ENCODE results near the gene GJC2. TPM values are rescaled to one million over a fixed set of nuclear protein-coding genes. Genes with fewer than 3 reads are reported as not detected.
A peak's percentile ranks its signal among the peaks of the same experiment; 100 is the strongest.

Gene GJC2
- polyA plus RNA-seq, 1 donor (not counting 4 experiments of a cell fraction or from before 2014, with no cell fraction given) = 0.58 TPM

GRCh38 chr1:228178737-228179684, 29.3 kb downstream of the GJC2 start:
- Histone ChIP-seq H3K27ac (ENCODE audit: control insufficient read depth, insufficient read depth, low read length) (no peak overlapping the region), H2AFZ (ENCODE audit: control insufficient read depth, low read length) (no peak overlapping the region), H3K9ac (ENCODE audit: control insufficient read depth, extremely low read depth, insufficient read depth, low read length) (no peak overlapping the region), H4K20me1 (ENCODE audit: control insufficient read depth, extremely low read depth, insufficient read depth, low read length) (no peaks in the 10 kb centered on the region), H3K36me3 (ENCODE audit: control insufficient read depth in 2 of 2, extremely low read depth in 1 of 2, insufficient read depth in 2 of 2, low read length in 2 of 2) (peaks cover 0 to 3% of the 10 kb centered on the region in 2 experiments), H3K79me2 (ENCODE audit: control insufficient read depth, insufficient read depth, low read length) (no peaks in the 10 kb centered on the region), H3K4me2 (ENCODE audit: control insufficient read depth, extremely low read depth, insufficient read depth, low read depth, low read length) (no peak overlapping the region), H3K9me3 (ENCODE audit: control insufficient read depth, low read depth, low read length) (no peaks in the 10 kb centered on the region), H3K4me3 (ENCODE audit: control insufficient read depth in 2 of 3, extremely low read depth in 1 of 3, insufficient read depth in 2 of 3, low read depth in 1 of 3, low read length in 3 of 3) (no peak overlapping the region), H3K9me1 (ENCODE audit: control insufficient read depth, extremely low read depth, insufficient read depth, low read length) (no peaks in the 10 kb centered on the region), H3K4me1 (ENCODE audit: control insufficient read depth, extremely low read depth, insufficient read depth, low read length) (no peaks in the 10 kb centered on the region), H3K27me3 (ENCODE audit: control insufficient read depth, extremely low read depth, insufficient read depth, low read length) (no peaks in the 10 kb centered on the region)
- TF ChIP-seq EZH2 (IDR thresholded peaks at IDR 0.05; ENCODE audit: low read length) = no peak
- TF ChIP-seq CTCF (optimal IDR thresholded peaks at IDR 0.05 in 1 of 3, IDR thresholded peaks at IDR 0.05 in 1 of 3, conservative IDR thresholded peaks at IDR 0.05 in 1 of 3; ENCODE audit: extremely low read depth in 1 of 3, insufficient read depth in 2 of 3, low read length in 3 of 3) = no peak
- DNase-seq (ENCODE audit: low read depth, low spot score) = no peak
- FAIRE-seq = no peak
- dilution Hi-C loops (cut with MboI; ENCODE audit: extremely low pct_ligation_motif_present, low sequenced_read_pairs) = no loop called here

- no peak for FAIRE-seq
- TF ChIP-seq CTCF (optimal IDR thresholded peaks at IDR 0.05 in 1 of 3, IDR thresholded peaks at IDR 0.05 in 1 of 3, conservative IDR thresholded peaks at IDR 0.05 in 1 of 3; ENCODE audit: extremely low read depth in 1 of 3, insufficient read depth in 2 of 3, low read length in 3 of 3) (peak in 2 of 3 experiments; percentile 29 to 32), EZH2 (IDR thresholded peaks at IDR 0.05; ENCODE audit: low read length) (no peak)
- DNase-seq (ENCODE audit: low read depth, low spot score) = no peak
- Histone ChIP-seq H3K27ac (ENCODE audit: control insufficient read depth, insufficient read depth, low read length) (no peak overlapping the region), H3K4me2 (ENCODE audit: control insufficient read depth, extremely low read depth, insufficient read depth, low read depth, low read length) (no peak overlapping the region), H3K4me1 (ENCODE audit: control insufficient read depth, extremely low read depth, insufficient read depth, low read length) (no peaks in the 10 kb centered on the region), H3K9me3 (ENCODE audit: control insufficient read depth, low read depth, low read length) (no peaks in the 10 kb centered on the region), H3K36me3 (ENCODE audit: control insufficient read depth in 2 of 2, extremely low read depth in 1 of 2, insufficient read depth in 2 of 2, low read length in 2 of 2) (peaks cover 0 to under 1% of the 10 kb centered on the region in 2 experiments), H2AFZ (ENCODE audit: control insufficient read depth, low read length) (no peak overlapping the region), H3K9me1 (ENCODE audit: control insufficient read depth, extremely low read depth, insufficient read depth, low read length) (no peaks in the 10 kb centered on the region), H3K9ac (ENCODE audit: control insufficient read depth, extremely low read depth, insufficient read depth, low read length) (no peak overlapping the region), H3K27me3 (ENCODE audit: control insufficient read depth, extremely low read depth, insufficient read depth, low read length) (no peaks in the 10 kb centered on the region), H3K79me2 (ENCODE audit: control insufficient read depth, insufficient read depth, low read length) (no peaks in the 10 kb centered on the region), H3K4me3 (ENCODE audit: control insufficient read depth in 2 of 3, extremely low read depth in 1 of 3, insufficient read depth in 2 of 3, low read depth in 1 of 3, low read length in 3 of 3) (no peak overlapping the region), H4K20me1 (ENCODE audit: control insufficient read depth, extremely low read depth, insufficient read depth, low read length) (no peaks in the 10 kb centered on the region)
- dilution Hi-C loops (cut with MboI; ENCODE audit: extremely low pct_ligation_motif_present, low sequenced_read_pairs) = no loop called here
Measured at GRCh38 chr1:228180271-228180958, 30.7 kb downstream of the GJC2 start.

Measured in keratinocyte (primary cell).